ENCODE measurements around the gene HMGXB3. TPM values are rescaled to one million over a fixed set of nuclear protein-coding genes. Genes with fewer than 3 reads are reported as not detected.
"Not testable (repeated sequence)": the region's sequence is repeated elsewhere in the genome, so short reads cannot be mapped to it uniquely, and the experiment has no call there.

The HMGXB3 gene
- total RNA-seq, 1 donor from 2014 or later: 40.5 TPM

DNA sequence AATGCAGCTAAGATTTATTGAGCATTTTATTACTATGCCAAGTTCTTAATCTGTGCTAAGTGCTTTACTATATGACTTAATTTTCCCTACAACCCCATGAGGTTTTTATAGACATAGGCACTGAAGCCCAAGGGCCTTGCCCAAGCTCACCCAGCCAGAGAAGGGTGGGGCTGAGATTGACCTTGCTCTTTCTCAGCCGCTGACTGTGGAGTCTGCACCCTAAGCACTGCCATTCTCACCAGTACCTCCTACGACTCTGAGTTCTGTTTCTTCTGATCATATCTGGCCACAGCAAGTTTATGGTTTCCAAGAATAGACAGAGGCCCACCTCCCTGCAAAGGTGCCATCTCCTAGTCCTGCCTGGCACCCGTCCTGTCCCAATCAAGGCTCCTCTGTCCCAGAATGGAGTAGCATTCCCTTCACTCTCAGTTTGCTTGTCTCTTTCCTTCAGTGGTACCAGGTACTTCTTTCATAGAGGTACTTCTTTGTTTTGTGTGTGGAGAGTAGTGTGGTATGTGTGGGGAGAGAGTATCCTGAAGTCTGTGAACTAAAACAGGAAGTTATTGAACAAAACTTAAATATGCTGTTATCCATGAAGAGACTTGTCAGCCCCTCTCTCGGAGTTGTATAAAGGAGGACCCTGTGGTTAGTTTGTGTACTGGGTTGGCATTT, 43.3 kb downstream of the HMGXB3 start:
- H3K36me3 Mint-ChIP-seq: peaks cover 37% of the 10 kb centered on the region
- TF ChIP-seq, protein P1, sequence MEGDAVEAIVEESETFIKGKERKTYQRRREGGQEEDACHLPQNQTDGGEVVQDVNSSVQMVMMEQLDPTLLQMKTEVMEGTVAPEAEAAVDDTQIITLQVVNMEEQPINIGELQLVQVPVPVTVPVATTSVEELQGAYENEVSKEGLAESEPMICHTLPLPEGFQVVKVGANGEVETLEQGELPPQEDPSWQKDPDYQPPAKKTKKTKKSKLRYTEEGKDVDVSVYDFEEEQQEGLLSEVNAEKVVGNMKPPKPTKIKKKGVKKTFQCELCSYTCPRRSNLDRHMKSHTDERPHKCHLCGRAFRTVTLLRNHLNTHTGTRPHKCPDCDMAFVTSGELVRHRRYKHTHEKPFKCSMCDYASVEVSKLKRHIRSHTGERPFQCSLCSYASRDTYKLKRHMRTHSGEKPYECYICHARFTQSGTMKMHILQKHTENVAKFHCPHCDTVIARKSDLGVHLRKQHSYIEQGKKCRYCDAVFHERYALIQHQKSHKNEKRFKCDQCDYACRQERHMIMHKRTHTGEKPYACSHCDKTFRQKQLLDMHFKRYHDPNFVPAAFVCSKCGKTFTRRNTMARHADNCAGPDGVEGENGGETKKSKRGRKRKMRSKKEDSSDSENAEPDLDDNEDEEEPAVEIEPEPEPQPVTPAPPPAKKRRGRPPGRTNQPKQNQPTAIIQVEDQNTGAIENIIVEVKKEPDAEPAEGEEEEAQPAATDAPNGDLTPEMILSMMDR (conservative IDR thresholded peaks at IDR 0.05): no peak
- peaks cover 6% of the 10 kb centered on the region for H3K4me1 Mint-ChIP-seq (ENCODE audit: unreplicated experiment)
- H3K4me3 Mint-ChIP-seq: no peak overlapping the region
- no peaks in the 10 kb centered on the region for H3K9me3 Mint-ChIP-seq
- H3K27ac Mint-ChIP-seq: no peak overlapping the region
- no peak for DNase-seq (ENCODE audit: extremely low spot score, unreplicated experiment)
- H3K27me3 Mint-ChIP-seq: no peaks in the 10 kb centered on the region

DNA sequence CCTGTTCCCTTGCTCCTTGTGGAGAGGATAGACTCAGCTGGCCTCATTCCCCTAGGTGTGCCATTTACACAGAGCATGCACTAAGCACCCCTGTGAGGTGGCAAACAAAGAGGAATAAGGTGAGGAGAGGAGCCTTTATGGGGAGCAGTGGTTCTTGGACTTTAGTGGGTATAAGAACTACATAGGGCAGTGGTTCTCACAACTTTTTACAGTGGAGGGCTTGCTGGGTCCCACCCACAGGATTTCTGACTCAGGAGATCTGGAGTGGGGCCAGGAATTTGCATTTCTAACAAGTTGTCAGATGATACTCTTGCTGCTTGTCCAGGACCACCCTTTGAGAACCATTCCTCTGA, 43.8 kb downstream of the HMGXB3 start:
- H3K4me3 Mint-ChIP-seq: no peak overlapping the region

DNA sequence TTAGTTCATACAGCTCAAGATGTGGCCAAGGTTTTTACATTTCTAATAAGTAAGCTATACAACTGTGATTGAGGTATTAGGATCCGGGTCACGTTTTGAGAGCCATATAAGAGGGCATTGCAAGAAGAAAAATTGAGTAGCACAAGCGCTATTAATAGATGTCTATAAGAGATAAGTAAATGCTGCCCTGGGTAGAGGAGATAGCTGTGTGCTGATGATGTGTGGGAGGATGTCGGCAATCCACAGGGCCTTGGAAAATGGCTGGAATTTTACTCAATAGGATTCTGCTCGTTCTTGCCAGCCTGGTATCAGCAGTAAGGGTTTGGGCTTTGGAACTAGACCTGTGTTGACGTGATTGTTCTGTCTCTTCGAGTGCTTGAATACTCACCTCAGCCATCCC, 44.2 kb downstream of the HMGXB3 start:
- peaks cover 42% of the 10 kb centered on the region for H3K36me3 Mint-ChIP-seq
- no peaks in the 10 kb centered on the region for H3K9me3 Mint-ChIP-seq
- peaks cover 6% of the 10 kb centered on the region for H3K4me1 Mint-ChIP-seq (ENCODE audit: unreplicated experiment)
- no peak overlapping the region for H3K27ac Mint-ChIP-seq
- TF ChIP-seq, protein P1 (conservative IDR thresholded peaks at IDR 0.05): no peak
- no peak overlapping the region for H3K4me3 Mint-ChIP-seq
- no peaks in the 10 kb centered on the region for H3K27me3 Mint-ChIP-seq
- DNase-seq (ENCODE audit: extremely low spot score, unreplicated experiment): no peak

More for the DNA sequence above, 43.8 kb downstream of the HMGXB3 start:
- Mint-ChIP-seq H3K27ac (no peak overlapping the region), H3K27me3 (no peaks in the 10 kb centered on the region), H3K4me1 (ENCODE audit: unreplicated experiment) (peaks cover 6% of the 10 kb centered on the region), H3K36me3 (peaks cover 41% of the 10 kb centered on the region), H3K9me3 (no peaks in the 10 kb centered on the region)
- TF ChIP-seq, protein P1 (conservative IDR thresholded peaks at IDR 0.05): no peak
- no peak for DNase-seq (ENCODE audit: extremely low spot score, unreplicated experiment)

DNA sequence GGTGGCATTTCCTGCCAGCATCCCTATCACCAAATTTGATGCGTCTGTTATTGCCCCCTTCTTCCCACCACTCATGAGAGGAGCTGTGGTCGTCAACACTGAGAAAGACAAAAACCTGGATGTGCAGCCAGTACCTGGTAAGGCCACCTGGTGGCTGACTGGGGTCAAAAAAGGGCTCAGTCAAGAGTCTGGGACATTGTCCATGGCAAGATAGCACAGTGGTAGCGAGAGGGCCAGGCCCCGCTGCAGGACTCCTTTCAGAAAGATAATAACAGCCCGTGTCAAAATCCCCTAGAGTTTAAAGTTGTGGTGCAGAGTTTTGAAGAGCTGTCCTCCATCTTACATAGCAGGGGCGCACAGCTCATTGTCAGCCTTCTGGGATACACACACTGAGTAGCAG, 45.0 kb downstream of the HMGXB3 start:
- no peak for DNase-seq (ENCODE audit: extremely low spot score, unreplicated experiment)
- H3K36me3 Mint-ChIP-seq: peaks cover 39% of the 10 kb centered on the region

DNA sequence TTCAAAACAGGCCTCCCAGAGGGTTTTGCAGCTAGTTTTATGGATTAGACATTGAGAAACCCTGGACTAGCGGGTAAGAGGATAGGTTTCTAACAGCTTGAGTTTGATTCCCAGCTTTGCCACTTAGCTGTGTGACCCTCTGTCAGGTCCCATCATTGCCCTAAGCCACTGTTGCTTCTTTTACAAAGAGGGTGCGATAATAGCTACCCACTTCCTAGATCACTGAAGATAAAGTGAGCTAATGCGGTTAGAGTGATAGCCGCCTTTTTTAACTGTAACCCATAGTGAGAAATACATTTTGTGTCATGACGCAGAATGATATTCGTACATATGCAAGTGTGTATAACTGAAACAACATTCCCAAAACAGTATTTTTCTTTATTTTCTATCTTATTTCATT, 45.5 kb downstream of the HMGXB3 start:
- TF ChIP-seq, protein P1 (conservative IDR thresholded peaks at IDR 0.05): no peak
- H3K4me1 Mint-ChIP-seq (ENCODE audit: unreplicated experiment): peaks cover 6% of the 10 kb centered on the region
- no peaks in the 10 kb centered on the region for H3K27me3 Mint-ChIP-seq
- no peaks in the 10 kb centered on the region for H3K9me3 Mint-ChIP-seq
- no peak overlapping the region for H3K4me3 Mint-ChIP-seq
- DNase-seq (ENCODE audit: extremely low spot score, unreplicated experiment): no peak
- H3K27ac Mint-ChIP-seq: no peak overlapping the region
- H3K36me3 Mint-ChIP-seq: peaks cover 42% of the 10 kb centered on the region

More for the DNA sequence above, 45.0 kb downstream of the HMGXB3 start:
- Mint-ChIP-seq H3K27me3 (no peaks in the 10 kb centered on the region), H3K9me3 (no peaks in the 10 kb centered on the region), H3K4me1 (ENCODE audit: unreplicated experiment) (peaks cover 6% of the 10 kb centered on the region), H3K27ac (no peak overlapping the region), H3K4me3 (no peak overlapping the region)
- TF ChIP-seq, protein P1 (conservative IDR thresholded peaks at IDR 0.05): peak; percentile 34

DNA sequence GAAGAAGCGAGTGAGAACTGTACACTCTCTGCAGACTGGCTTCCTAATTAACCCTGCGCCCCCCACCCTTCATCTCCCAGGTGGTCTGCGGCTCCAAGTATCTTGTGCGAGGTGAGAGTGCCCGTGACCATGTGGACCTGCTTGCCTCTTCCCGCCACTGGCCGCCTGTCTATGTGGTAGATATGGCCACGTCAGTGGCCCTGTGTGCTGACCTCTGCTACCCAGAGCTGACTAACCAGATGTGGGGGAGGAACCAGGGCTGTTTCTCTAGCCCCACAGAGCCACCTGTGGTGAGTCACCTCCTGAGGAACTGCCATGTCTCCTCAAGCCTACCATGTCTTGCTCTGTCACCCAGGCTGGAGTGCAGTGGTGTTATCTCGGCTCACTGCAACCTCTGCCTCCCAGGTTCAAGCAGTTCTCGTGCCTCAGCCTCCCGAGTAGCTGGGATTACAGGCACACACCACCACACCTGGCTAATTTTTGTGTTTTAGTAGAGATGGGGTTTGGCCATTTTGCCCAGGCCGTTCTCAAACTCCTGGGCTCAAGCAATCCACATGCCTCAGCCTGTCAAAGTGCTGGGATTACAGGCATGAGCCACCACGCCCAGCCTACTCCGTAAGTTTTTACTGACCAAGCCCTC, 49.8 kb downstream of the HMGXB3 start:
- H3K27me3 Mint-ChIP-seq; H3K9me3 Mint-ChIP-seq; DNase-seq (ENCODE audit: extremely low spot score, unreplicated experiment); H3K4me3 Mint-ChIP-seq; H3K27ac Mint-ChIP-seq; H3K4me1 Mint-ChIP-seq (ENCODE audit: unreplicated experiment): not testable (repeated sequence)
- peaks cover 20% of the 10 kb centered on the region for H3K36me3 Mint-ChIP-seq

Data from type B pancreatic cell (in vitro differentiated cells).